Suppressor macrophage (primary cell): ENCODE measurements around the gene ELL.

Experiments used
- DNase-seq, 4 experiments: peaks; one replicate each; pipeline ENCODE4 v3.0.0-alpha.2; 2020 to 2022

Gene ELL

GRCh38 chr19:18469069-18469846 is 52.6 kb downstream of the ELL start:
- peak; percentile 70 to 87 (median 78) for DNase-seq

- no peak for DNase-seq
Measured at GRCh38 chr19:18468517-18468916, 53.4 kb downstream of the ELL start.

GRCh38 chr19:18467978-18468377 is 53.9 kb downstream of the ELL start:
- no peak for DNase-seq

- no peak for DNase-seq
Measured at GRCh38 chr19:18466354-18466753, 55.5 kb downstream of the ELL start.

GRCh38 chr19:18465964-18466339 is 55.9 kb downstream of the ELL start:
- DNase-seq: no peak

GRCh38 chr19:18465214-18465963 is 56.5 kb downstream of the ELL start:
- DNase-seq: no peak

GRCh38 chr19:18464646-18465045 is 57.2 kb downstream of the ELL start:
- peak in 2 of 4 experiments; percentile 27 to 30 for DNase-seq

GRCh38 chr19:18461471-18461870 is 60.4 kb downstream of the ELL start:
- no peak for DNase-seq

- DNase-seq: no peak
Measured at GRCh38 chr19:18460900-18461299, 61.0 kb downstream of the ELL start.

- DNase-seq: no peak
Measured at GRCh38 chr19:18457483-18458331, 64.2 kb downstream of the ELL start.

- no peak for DNase-seq
Measured at GRCh38 chr19:18456974-18457373, 64.9 kb downstream of the ELL start.

GRCh38 chr19:18456279-18456678 is 65.6 kb downstream of the ELL start:
- DNase-seq: no peak

GRCh38 chr19:18453269-18454024 is 68.4 kb downstream of the ELL start:
- no peak for DNase-seq

- DNase-seq: no peak
Measured at GRCh38 chr19:18452386-18452785, 69.5 kb downstream of the ELL start.

GRCh38 chr19:18450931-18451836 is 70.7 kb downstream of the ELL start:
- peak; percentile 69 to 89 (median 83) for DNase-seq

- no peak for DNase-seq
Measured at GRCh38 chr19:18450021-18450930, 71.6 kb downstream of the ELL start.

- DNase-seq: no peak
Measured at GRCh38 chr19:18449552-18449951, 72.3 kb downstream of the ELL start.

- no peak for DNase-seq
Measured at GRCh38 chr19:18446811-18447359, 75.0 kb downstream of the ELL start.

- DNase-seq: no peak
Measured at GRCh38 chr19:18446145-18446810, 75.6 kb downstream of the ELL start.
